GM21737 (cell line): ENCODE measurements around the gene TTC9B.
"Not testable (repeated sequence)": the region's sequence is repeated elsewhere in the genome, so short reads cannot be mapped to it uniquely, and the experiment has no call there.

Source experiments
- ATAC-seq: cut with Tn5 transposase; IDR thresholded peaks from one replicate; pipeline ENCODE4 v1.9.1; 2021; ENCODE audit warnings: mild to moderate bottlenecking, moderate library complexity; ENCODE audit not compliant: unreplicated experiment

TTC9B gene

DNA sequence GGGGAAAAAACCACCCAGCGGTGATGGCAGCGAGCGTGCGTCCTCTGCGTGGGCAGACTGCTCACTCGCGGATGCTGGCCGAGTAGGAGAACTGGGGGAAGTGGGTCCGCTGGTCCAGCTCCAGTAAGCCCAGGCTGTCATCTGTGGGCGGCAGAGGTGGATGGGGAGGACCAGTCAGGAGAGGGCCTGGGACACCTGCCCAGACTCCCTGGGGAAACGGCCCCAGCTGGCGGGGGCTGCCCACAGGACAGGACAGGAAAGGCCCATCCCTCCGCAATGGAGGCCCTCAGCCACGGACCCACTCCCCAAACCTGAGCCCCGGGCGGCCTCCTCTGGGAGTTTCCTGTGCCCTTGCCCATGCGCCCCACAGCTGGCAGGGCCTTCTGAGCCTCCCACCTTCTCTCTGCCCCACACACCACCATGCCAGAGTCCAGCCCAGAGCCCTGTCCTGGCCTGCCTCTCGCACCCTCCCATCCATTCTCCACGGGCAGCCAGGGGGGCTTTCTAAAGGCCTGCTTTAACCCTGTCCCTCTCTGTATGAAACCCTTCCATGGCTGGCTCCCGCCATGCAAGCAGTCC is 15.7 kb upstream of the TTC9B start:
- no peak for ATAC-seq

- no peak for ATAC-seq
Measured at GRCh38 chr19:40232949-40233810, 15.0 kb upstream of the TTC9B start.

GRCh38 chr19:40232479-40232878 is 14.3 kb upstream of the TTC9B start:
- no peak for ATAC-seq

DNA sequence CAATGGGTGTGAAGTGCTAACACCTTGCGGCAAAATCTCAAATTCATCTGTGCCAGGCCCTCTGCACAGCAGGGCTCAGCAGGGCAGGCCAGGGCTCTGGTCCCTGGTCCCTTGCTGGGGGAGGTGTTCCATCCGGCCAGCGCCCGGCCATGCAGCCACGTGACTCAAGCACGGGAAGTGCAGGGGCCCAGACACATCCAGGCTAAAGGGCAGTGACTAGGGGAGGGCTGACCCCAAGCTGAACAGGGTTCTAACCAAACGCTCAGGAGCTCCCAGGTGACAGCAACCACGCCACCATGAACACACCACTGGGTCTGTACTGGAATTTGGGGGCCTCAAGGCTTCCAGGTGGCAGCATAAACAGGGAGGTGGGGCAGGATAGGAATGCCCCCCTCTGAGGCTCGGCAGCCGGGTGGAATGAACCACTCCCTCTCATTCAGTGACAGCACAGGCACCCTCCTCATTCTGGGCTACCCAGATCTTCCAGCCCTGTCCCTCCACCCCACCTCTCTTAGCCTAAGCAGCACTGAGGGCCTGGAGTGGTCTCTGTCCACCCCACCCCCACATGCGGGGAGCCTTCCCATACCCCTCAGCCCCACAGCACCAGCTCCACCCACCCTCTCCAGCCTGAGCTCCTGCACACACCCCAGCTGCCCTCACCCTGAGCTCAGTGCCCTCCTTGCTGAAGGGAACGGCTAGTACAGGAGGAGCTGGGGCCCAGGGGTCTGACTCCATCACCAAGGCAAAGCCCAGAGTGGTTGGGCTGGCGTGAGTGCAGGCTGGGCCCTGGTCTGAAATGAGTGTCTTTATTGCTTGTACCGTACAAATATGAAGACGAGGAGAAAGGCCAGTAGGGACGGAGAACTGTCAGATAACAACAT is 13.6 kb upstream of the TTC9B start:
- ATAC-seq = no peak

DNA sequence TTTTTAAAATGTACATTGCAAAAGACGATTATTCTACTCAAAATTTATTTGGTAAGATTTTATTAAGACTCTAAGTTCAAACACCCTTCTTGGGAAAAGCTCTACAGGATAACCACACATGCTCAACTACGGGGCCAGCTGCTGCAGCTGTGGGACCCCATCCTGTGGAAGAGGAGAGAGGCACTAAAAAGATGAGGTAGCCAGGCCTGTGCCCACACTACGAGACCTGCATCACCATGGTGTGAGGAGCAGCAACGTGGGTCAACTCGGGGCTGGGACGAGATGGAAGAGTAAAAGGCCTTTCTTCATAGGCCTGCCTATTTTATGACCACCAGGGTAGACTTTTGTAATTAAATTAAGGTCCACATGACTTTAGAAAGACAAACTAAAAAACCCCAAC is 12.9 kb upstream of the TTC9B start:
- ATAC-seq = no peak

DNA sequence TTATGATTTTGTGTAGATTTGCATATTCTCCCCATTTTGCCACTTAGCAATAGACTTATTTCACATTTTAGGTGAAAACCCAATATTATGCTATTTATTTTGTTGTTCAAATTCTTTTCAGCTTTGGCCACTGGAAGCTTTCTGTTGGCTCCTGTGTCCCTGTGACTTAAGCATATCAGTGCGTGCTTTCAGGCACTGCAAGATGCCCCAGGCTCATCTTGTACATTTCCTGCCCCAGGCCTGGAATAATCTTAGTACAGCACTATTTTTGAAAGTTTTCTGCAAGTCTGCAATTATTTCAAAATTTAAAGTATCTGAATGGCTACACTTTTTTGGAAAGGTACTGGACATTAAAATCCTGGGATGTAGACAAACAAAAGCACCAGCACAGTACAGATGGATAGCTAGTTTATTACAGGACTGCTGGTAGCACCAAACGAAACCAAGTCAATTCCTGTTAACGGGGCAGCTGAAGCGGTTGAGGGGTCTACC is 11.8 kb upstream of the TTC9B start:
- no peak for ATAC-seq

GRCh38 chr19:40229484-40229883 is 11.3 kb upstream of the TTC9B start:
- no peak for ATAC-seq

- ATAC-seq = no peak
Measured at GRCh38 chr19:40228863-40229262, 10.7 kb upstream of the TTC9B start.

- ATAC-seq = no peak
Measured at GRCh38 chr19:40228346-40228745, 10.2 kb upstream of the TTC9B start.

GRCh38 chr19:40225440-40226305 is 7.5 kb upstream of the TTC9B start:
- ATAC-seq = no peak

DNA sequence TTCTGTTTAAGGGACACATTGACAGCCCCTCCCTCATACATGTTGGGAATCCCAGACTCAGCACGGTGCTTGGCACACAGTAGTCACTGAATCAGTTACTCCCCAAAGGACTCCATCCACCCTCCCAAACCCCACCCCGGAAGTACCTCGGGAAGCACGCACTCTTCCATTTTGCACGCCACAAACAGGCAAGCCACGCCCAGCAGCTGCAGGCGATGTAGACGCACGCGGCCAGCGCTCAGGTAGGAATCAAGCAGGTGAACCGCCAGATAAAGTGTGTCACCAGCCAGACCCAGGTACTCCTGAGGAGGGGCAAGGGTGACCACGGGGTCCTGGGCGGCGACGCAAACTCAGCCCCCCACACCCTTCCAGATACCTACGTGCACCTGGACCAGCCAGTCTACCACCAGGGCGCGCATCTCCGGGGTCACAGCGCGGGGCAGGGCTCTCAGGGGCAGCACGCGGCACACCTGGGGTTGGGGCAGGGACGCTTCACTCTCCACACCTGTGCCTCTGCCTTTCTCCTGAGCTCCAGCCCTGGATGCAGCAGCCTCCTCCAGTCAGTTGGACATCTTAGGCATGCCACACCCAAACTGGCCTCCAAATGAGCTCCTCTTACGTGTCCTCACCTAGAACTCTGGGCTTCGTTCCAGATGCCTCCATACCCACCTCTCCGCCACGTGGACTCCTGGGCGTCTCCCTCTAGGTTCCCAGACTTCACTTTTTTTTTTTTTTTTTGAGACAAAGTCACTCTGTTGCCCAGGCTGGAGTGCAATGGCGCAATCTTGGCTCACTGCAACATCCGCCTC is 6.4 kb upstream of the TTC9B start:
- ATAC-seq = no peak

- no peak for ATAC-seq
Measured at GRCh38 chr19:40223135-40223822, 5.1 kb upstream of the TTC9B start.

- no peak for ATAC-seq
Measured at GRCh38 chr19:40221858-40222619, 3.9 kb upstream of the TTC9B start.

GRCh38 chr19:40220674-40221073 is 2.5 kb upstream of the TTC9B start:
- ATAC-seq = no peak

DNA sequence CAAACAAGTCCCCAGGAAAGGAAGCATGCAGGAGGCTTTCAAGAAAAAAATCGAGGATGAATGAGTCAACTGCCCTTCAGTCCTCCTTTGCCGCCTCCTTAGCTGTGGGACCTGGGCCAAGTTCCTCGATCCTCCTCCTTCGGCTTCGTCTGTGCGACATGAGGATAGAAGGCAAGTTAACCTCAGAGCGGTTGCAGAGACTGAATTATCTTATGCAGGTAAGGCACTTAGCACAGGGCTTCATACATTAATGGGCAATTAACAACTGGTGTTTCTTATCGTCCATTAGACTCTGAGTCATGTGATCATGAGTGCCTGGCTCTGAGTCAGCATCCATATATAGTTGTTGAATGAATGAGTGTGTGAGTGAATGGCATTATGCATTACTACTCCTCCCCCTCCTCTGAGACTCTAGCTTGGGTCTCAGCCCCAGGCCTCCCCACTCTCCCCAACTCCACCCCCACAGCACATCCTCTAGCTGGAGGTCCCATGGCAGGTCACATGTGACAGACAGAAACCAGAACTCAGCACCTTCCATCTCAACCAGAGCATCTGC is 1.6 kb upstream of the TTC9B start:
- ATAC-seq = no peak

- ATAC-seq = not testable (repeated sequence)
Measured at GRCh38 chr19:40219029-40219428, 845 bp upstream of the TTC9B start.

DNA sequence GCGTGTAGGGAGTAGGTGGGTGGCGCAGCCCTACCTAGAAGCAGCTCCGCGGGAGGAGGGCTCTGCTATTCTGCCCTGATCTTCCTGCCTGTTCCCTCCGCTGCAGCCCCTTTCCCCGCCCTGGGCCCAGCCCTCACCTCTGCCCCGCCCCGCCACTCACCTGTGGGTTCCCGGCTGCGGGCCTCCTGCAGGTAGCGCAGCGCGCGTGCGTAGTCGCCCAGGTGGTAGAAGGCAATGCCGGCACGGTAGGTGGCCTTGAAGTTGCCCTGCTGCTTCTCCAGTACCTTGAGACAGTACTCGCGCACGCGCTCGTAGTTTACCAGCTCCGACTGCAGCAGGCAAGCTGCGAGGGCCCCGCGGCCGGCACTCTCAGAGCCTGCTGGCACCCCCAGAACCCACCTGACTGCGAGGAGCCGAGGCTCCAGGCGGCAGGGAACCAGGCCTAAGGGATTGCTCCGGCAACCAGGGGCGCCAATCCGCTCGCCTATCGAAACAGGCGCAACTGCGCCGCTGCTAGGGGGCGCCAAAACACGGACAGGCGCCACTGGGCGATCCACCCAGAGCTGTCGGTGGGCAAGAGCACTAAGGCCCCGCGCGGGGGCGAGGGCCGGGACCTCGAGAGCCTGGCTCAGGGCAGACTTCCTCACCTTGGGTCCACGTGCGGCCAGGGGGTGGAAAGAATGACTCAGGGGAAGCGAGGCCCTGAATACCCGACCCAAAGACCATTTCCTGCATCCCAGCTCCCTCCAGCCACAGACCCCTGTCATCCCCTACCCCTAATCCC is 965 bp downstream of the TTC9B start:
- no peak for ATAC-seq

DNA sequence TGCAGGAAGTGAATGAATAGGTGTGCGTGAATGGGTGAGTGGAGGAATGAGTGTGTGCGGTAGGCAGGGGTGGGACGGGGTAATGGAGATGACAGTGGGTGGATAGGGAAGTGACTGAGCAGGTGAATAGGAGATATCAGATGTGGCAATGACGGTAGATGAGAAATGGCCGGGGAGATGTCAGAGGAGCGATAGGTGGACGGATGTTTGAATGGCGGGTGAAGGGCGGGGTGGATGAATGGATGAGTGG is 1.5 kb downstream of the TTC9B start:
- no peak for ATAC-seq
